CD14-positive monocyte (primary cell): Measurements from ENCODE around the gene EFEMP2. TPM values are rescaled to one million over a fixed set of nuclear protein-coding genes. Genes with fewer than 3 reads are reported as not detected.

Source experiments
- DNase-seq, 3 donors: peaks; one replicate each; pipeline ENCODE4 v3.0.0-alpha.2; 2011 to 2022
- H2AFZ ChIP-seq: 2 replicates; pipeline ENCODE4 v1.6.0; 2012; ENCODE audit warnings: mild to moderate bottlenecking, low read depth, low read length, inconsistent platforms; ENCODE audit not compliant: insufficient read depth, poor library complexity, severe bottlenecking
- H3K27ac ChIP-seq, 2 donors: 1 replicate in 1 of 2; 2 replicates in 1 of 2; pipeline ENCODE4 v1.5.1; 2012 to 2013; ENCODE audit warnings: low read length in 2 of 2, control low read depth in 1 of 2, inconsistent platforms in 1 of 2, low read depth in 1 of 2, mild to moderate bottlenecking in 1 of 2
- H3K27me3 ChIP-seq, 2 donors: one replicate each; pipeline versions ENCODE4 v1.6.0 to v1.6.1; 2011 to 2013; ENCODE audit warnings: low read length in 2 of 2; ENCODE audit not compliant: control insufficient read depth in 2 of 2, insufficient read depth in 2 of 2
- H3K36me3 ChIP-seq, 2 donors: replicated peaks in 1 of 2; 1 replicate in 1 of 2; 2 replicates in 1 of 2; pipeline versions ENCODE4 v1.5.1 to v1.6.1; 2012 to 2013; ENCODE audit warnings: low read length in 2 of 2, control low read depth in 1 of 2, inconsistent platforms in 1 of 2, mild to moderate bottlenecking in 1 of 2; ENCODE audit not compliant: insufficient read depth in 2 of 2, control insufficient read depth in 1 of 2
- H3K4me1 ChIP-seq, 2 donors: 1 replicate in 1 of 2; 2 replicates in 1 of 2; pipeline versions ENCODE4 v1.5.1 to v1.6.1; 2012 to 2013; ENCODE audit warnings: low read length in 2 of 2, control low read depth in 1 of 2, inconsistent platforms in 1 of 2, mild to moderate bottlenecking in 1 of 2, moderate library complexity in 1 of 2; ENCODE audit not compliant: insufficient read depth in 2 of 2, control insufficient read depth in 1 of 2
- H3K4me2 ChIP-seq: replicated peaks from 2 replicates; pipeline ENCODE3; 2012; ENCODE audit warnings: low read length, moderate library complexity, mild to moderate bottlenecking; ENCODE audit not compliant: poor library complexity, severe bottlenecking; ENCODE audit errors: extremely low read depth
- H3K4me3 ChIP-seq, 3 experiments: fragments of 200-600 bp in 1 of 3; sonication (generic) in 1 of 3; replicated peaks in 1 of 3; 1 replicate in 2 of 3; 2 replicates in 1 of 3; pipeline ENCODE4 v1.5.1; 2011 to 2013; ENCODE audit warnings: low read length in 3 of 3, mild to moderate bottlenecking in 3 of 3, control low read depth in 2 of 3, low read depth in 2 of 3, inconsistent platforms in 1 of 3, moderate library complexity in 1 of 3
- H3K79me2 ChIP-seq: 2 replicates; pipeline ENCODE4 v1.6.0; 2012; ENCODE audit warnings: mild to moderate bottlenecking, control low read depth, inconsistent platforms, low read length, moderate library complexity; ENCODE audit not compliant: insufficient read depth
- H3K9ac ChIP-seq: 2 replicates; pipeline ENCODE4 v1.6.0; 2017; ENCODE audit warnings: low read length, mild to moderate bottlenecking; ENCODE audit not compliant: insufficient read depth, poor library complexity, severe bottlenecking
- H3K9me3 ChIP-seq, 2 donors: replicated peaks in 1 of 2; 1 replicate in 1 of 2; 2 replicates in 1 of 2; pipeline versions ENCODE4 v1.5.1 to v1.6.1; 2012 to 2013; ENCODE audit warnings: low read length in 2 of 2, control low read depth in 1 of 2; ENCODE audit not compliant: control insufficient read depth in 1 of 2, insufficient read depth in 1 of 2
- H4K20me1 ChIP-seq: 2 replicates; pipeline ENCODE4 v1.6.0; 2012; ENCODE audit warnings: mild to moderate bottlenecking, low read length, control low read depth, moderate library complexity; ENCODE audit not compliant: insufficient read depth
- H3K27ac Mint-ChIP-seq, 7 donors: one replicate each; pipeline ENCODE4 v1.8.0; 2020; ENCODE audit warnings: mild to moderate bottlenecking in 7 of 7, mixed read lengths in 7 of 7, moderate library complexity in 6 of 7, inconsistent platforms in 2 of 7
- H3K27me3 Mint-ChIP-seq, 3 donors: one replicate each; pipeline ENCODE4 v1.8.0; 2021 to 2022; ENCODE audit warnings: low read depth in 3 of 3, mild to moderate bottlenecking in 3 of 3, mixed read lengths in 3 of 3, moderate library complexity in 3 of 3, inconsistent platforms in 1 of 3
- H3K36me3 Mint-ChIP-seq, 2 donors: one replicate each; pipeline ENCODE4 v1.8.0; 2020; ENCODE audit warnings: mixed read lengths in 2 of 2, inconsistent platforms in 1 of 2, mild to moderate bottlenecking in 1 of 2
- H3K4me1 Mint-ChIP-seq: one replicate; pipeline ENCODE4 v1.8.0; 2020; ENCODE audit warnings: mild to moderate bottlenecking, mixed read lengths
- H3K4me3 Mint-ChIP-seq, 2 donors: one replicate each; pipeline ENCODE4 v1.8.0; 2020; ENCODE audit warnings: mild to moderate bottlenecking in 2 of 2, mixed read lengths in 2 of 2, moderate library complexity in 1 of 2
- H3K9me3 Mint-ChIP-seq, 7 donors: one replicate each; pipeline ENCODE4 v1.8.0; 2020 to 2022; ENCODE audit warnings: mixed read lengths in 7 of 7, mild to moderate bottlenecking in 6 of 7, moderate library complexity in 6 of 7, inconsistent platforms in 2 of 7
- WGBS: methylation state at CpG from one replicate; pipeline ENCODE4 v1.1.5; 2013; ENCODE audit warnings: missing lambda C conversion rate; ENCODE audit not compliant: insufficient coverage; 5-methylcytosine and 5-hydroxymethylcytosine counted together
- intact Hi-C, 2 donors: fragments of 100-400 bp; cut with micrococcal nuclease; formaldehyde crosslinking; loops; one replicate each; pipeline versions ENCODE4 v1.15.0 to v1.15.1; 2023
- polyA plus RNA-seq, 3 donors: library from polyadenylated mRNA; depleted of rRNA in 1 of 3; unstranded in 2 of 3; stranded (reverse) in 1 of 3; fragments of 300-500 nt in 2 of 3; fragments of >200 nt in 1 of 3; fragmentation: Illumina TruSeq in 2 of 3; gene quantifications; 1 replicate in 2 of 3; 2 replicates in 1 of 3; pipeline ENCODE4 v1.2.3, GENCODE V29; 2012 to 2021
- TF ChIP-seq, protein P1 (sequence below): fragments of 200-600 bp; IDR thresholded peaks from one replicate; pipeline ENCODE4 v1.8.0; 2022; ENCODE audit warnings: antibody characterized with exemption, mild to moderate bottlenecking

EFEMP2 gene
- polyA plus RNA-seq, 3 donors = 0.44 to 14.7 TPM; not detected in 1

DNA sequence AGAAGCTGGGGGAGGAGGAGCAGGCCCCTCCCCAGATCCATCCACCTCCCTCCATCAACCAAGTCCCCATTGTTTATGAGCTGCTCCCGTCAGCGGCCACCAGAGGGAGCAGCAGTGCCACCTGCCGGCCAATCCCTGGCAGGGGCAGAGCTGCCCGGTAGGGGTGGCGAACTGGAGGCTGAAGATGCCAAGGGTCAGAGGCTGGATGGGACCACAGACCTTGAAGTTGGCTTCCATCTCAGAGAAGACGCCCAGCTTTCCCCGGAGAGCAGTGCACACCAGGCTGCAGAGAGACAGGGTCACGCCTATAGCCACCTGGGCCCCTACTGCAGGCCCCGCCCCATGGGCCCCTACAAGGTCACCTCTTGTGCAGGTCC lies 12.1 kb upstream of the EFEMP2 start:
- no peak overlapping the region for H3K4me3 ChIP-seq
- 54% methylated on average over 4 of the region's 9 CpGs for WGBS

DNA sequence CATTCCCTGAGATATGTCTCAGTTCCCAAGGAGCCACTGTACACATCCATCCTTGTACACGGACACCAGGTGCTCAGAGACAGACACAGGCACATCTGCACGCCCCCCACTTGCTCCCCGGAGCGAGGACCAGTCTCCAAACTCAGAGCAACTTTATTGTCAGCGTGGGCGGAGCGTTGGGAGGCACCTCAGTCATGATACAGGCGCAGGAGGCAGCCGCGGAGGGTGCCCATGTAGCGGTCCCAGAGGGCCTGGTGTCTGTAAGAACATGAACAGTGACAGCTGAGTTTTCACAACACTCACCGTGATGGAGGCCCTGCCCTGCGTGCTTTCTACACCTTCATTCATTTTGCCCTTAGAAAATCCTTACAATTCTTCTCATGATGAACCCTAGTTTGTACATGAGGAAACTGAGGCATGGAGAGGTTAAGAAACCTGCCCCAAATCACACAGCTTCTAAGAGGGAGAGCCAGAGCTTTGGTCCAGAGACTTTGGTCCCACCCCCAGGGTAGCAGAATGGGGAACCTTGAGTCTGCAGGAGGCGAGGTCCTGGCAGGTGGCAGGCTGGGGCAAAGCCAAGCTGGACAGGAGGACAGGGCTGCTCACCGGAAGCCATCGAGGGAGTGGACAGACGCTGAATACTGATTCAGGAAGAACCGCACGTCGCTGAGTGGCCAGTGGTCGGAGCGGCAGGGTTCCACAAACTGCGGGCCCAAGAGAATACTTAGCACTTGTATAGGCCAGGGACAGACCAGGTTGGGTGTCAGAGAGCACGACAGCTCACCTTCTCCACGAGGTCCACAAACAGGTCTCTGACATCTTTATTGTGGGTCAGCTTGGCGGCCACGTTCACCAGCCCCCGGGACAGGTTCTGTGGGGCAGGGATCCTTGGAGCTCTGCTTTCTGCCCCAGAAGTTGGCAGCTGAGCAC lies 11.5 kb upstream of the EFEMP2 start:
- Mint-ChIP-seq H3K4me3 (no peak overlapping the region), H3K36me3 (peaks cover 44 to 56% of the 10 kb centered on the region in 2 donors), H3K27ac (peak overlapping the region in 5 of 7 donors; percentile 54 to 79 (median 71)), H3K4me1 (peaks cover 42% of the 10 kb centered on the region), H3K9me3 (peaks cover 0 to 2% (median 0%) of the 10 kb centered on the region in 7 donors), H3K27me3 (no peaks in the 10 kb centered on the region)
- H2AFZ ChIP-seq = no peak overlapping the region
- H3K4me3 ChIP-seq = no peak overlapping the region
- WGBS = 93% methylated on average over 22 of the region's 28 CpGs
- H3K36me3 ChIP-seq = peaks cover 36 to 46% of the 10 kb centered on the region in 2 donors
- no peak for DNase-seq
- H3K4me1 ChIP-seq = peaks cover 28 to 49% of the 10 kb centered on the region in 2 donors
- peaks cover 15% of the 10 kb centered on the region for H4K20me1 ChIP-seq
- no peak overlapping the region for H3K9ac ChIP-seq
- peaks cover 22% of the 10 kb centered on the region for H3K79me2 ChIP-seq
- H3K27me3 ChIP-seq = no peaks in the 10 kb centered on the region
- intact Hi-C loops = loop anchor here (1.0 to 5.0 kb wide), 2 partner anchors 103 to 105 kb away; no protein-coding TSS in a partner anchor
- H3K4me2 ChIP-seq = no peak overlapping the region
- H3K27ac ChIP-seq = no peak overlapping the region
- no peaks in the 10 kb centered on the region for H3K9me3 ChIP-seq
- TF ChIP-seq, protein P1, sequence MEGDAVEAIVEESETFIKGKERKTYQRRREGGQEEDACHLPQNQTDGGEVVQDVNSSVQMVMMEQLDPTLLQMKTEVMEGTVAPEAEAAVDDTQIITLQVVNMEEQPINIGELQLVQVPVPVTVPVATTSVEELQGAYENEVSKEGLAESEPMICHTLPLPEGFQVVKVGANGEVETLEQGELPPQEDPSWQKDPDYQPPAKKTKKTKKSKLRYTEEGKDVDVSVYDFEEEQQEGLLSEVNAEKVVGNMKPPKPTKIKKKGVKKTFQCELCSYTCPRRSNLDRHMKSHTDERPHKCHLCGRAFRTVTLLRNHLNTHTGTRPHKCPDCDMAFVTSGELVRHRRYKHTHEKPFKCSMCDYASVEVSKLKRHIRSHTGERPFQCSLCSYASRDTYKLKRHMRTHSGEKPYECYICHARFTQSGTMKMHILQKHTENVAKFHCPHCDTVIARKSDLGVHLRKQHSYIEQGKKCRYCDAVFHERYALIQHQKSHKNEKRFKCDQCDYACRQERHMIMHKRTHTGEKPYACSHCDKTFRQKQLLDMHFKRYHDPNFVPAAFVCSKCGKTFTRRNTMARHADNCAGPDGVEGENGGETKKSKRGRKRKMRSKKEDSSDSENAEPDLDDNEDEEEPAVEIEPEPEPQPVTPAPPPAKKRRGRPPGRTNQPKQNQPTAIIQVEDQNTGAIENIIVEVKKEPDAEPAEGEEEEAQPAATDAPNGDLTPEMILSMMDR = no peak

More for the DNA sequence above, 12.1 kb upstream of the EFEMP2 start:
- H3K4me1 ChIP-seq = peaks cover 30 to 49% of the 10 kb centered on the region in 2 donors
- Mint-ChIP-seq H3K4me1 (peaks cover 42% of the 10 kb centered on the region), H3K9me3 (peaks cover 0 to 2% (median 0%) of the 10 kb centered on the region in 7 donors), H3K4me3 (no peak overlapping the region), H3K27me3 (peaks cover 0 to under 1% (median 0%) of the 10 kb centered on the region in 3 donors), H3K36me3 (peaks cover 44 to 56% of the 10 kb centered on the region in 2 donors), H3K27ac (peak overlapping the region in 6 of 7 donors; percentile 56 to 79 (median 70))
- no peak overlapping the region for H3K4me2 ChIP-seq
- TF ChIP-seq, protein P1 = peak; percentile 98
- H3K9ac ChIP-seq = no peak overlapping the region
- intact Hi-C loops = loop anchor here (1.0 to 5.0 kb wide), 4 partner anchors 38 to 105 kb away; no protein-coding TSS in a partner anchor
- DNase-seq = peak; percentile 79 to 83 (median 82)
- no peak overlapping the region for H2AFZ ChIP-seq
- H4K20me1 ChIP-seq = peaks cover 15% of the 10 kb centered on the region
- H3K27ac ChIP-seq = no peak overlapping the region
- H3K9me3 ChIP-seq = no peaks in the 10 kb centered on the region
- no peaks in the 10 kb centered on the region for H3K27me3 ChIP-seq
- H3K36me3 ChIP-seq = peaks cover 36 to 46% of the 10 kb centered on the region in 2 donors
- H3K79me2 ChIP-seq = peaks cover 22% of the 10 kb centered on the region
